Kidney (tissue), 14 donors: Measurements from ENCODE around the gene INPP5A. TPM values are rescaled to one million over a fixed set of nuclear protein-coding genes. Genes with fewer than 3 reads are reported as not detected.

Experiments
- DNase-seq, 5 donors: peaks; one replicate each; pipeline ENCODE4 v3.0.0-alpha.2; 2013 to 2020
- FAIRE-seq: peaks from 2 replicates; lab custom pipeline; 2012; peaks lifted over from hg19 to GRCh38; lab: Jason Lieb, UNC
- H3K27ac ChIP-seq, 2 donors: one replicate each; pipeline ENCODE4 v1.7.0; 2013; ENCODE audit warnings: low read depth in 2 of 2, low read length in 2 of 2, inconsistent platforms in 1 of 2
- H3K27me3 ChIP-seq: one replicate; pipeline ENCODE4 v1.7.1; 2013; ENCODE audit warnings: low read length, inconsistent platforms; ENCODE audit not compliant: control insufficient read depth, insufficient read depth
- H3K36me3 ChIP-seq, 3 donors: one replicate each; pipeline versions ENCODE4 v1.7.0 to v1.7.1; 2013; ENCODE audit warnings: low read length in 3 of 3, control low read depth in 1 of 3, inconsistent platforms in 1 of 3; ENCODE audit not compliant: insufficient read depth in 3 of 3, control insufficient read depth in 2 of 3
- H3K4me1 ChIP-seq, 3 donors: one replicate each; pipeline versions ENCODE4 v1.7.0 to v1.7.1; 2013; ENCODE audit warnings: low read length in 3 of 3, inconsistent platforms in 1 of 3, low read depth in 1 of 3; ENCODE audit not compliant: control insufficient read depth in 2 of 3, insufficient read depth in 2 of 3
- H3K4me3 ChIP-seq, 3 donors: one replicate each; pipeline versions ENCODE4 v1.7.0 to v1.8.1; 2013; ENCODE audit warnings: low read length in 3 of 3, control low read depth in 1 of 3, inconsistent platforms in 1 of 3
- H3K9ac ChIP-seq, 3 donors: one replicate each; pipeline versions ENCODE4 v1.7.0 to v1.7.1; 2013; ENCODE audit warnings: low read length in 3 of 3, control low read depth in 1 of 3, inconsistent platforms in 1 of 3
- H3K9me3 ChIP-seq, 3 donors: one replicate each; pipeline versions ENCODE4 v1.7.0 to v1.7.1; 2013; ENCODE audit warnings: low read length in 3 of 3, control low read depth in 1 of 3, inconsistent platforms in 1 of 3; ENCODE audit not compliant: control insufficient read depth in 2 of 3, insufficient read depth in 1 of 3
- CTCF ChIP-seq: IDR thresholded peaks from 3 replicates; pipeline ENCODE4 v1.5.1; 2012; ENCODE audit warnings: mild to moderate bottlenecking, moderate library complexity, borderline replicate concordance; ENCODE audit not compliant: insufficient read depth; ENCODE audit errors: extremely low read depth
- intact Hi-C: fragments of 100-400 bp; cut with DNase I; formaldehyde crosslinking; loops from one replicate; pipeline ENCODE4 v1.11.1; 2022
- polyA plus RNA-seq: library from polyadenylated mRNA; stranded (reverse); fragments of 350-450 nt; fragmentation: Illumina TruSeq; extraction: RNeasy Lipid Tissue Mini Kit (QIAGEN cat#74804); gene quantifications from one replicate; pipeline ENCODE4 v1.2.3, GENCODE V29; 2014; ENCODE audit warnings: low read depth, low replicate concordance; ENCODE audit not compliant: insufficient read depth
- total RNA-seq: library from RNA; stranded (reverse); fragmentation: NEBNext Ultra II Directional; extraction: Animal tissue kit (Norgen Biotek cat#: 25700); gene quantifications from one replicate; pipeline ENCODE4 v1.2.1, GENCODE V29; 2021
- donor health status: control.
- donor health status: control.
- donor health status: control.
- donor health status: control.
- donor health status: control.
- donor health status: DM: yes; HTN: yes; CAD: no.
- donor health status: Normal renal cell carcinoma (clear cell type).

INPP5A gene
- total and polyA plus RNA-seq, 2 donors from 2014 or later = 20.8 to 40.3 TPM

- H3K9me3 ChIP-seq = no peaks in the 10 kb centered on the region
- no peak overlapping the region for H3K4me3 ChIP-seq
- intact Hi-C loops = no loop called here
- H3K4me1 ChIP-seq = peaks cover 0 to 5% (median 0%) of the 10 kb centered on the region in 3 donors
- H3K27ac ChIP-seq = no peak overlapping the region
- DNase-seq (peak in 1 of 5 donors; percentile 49), FAIRE-seq (no peak)
- H3K36me3 ChIP-seq = no peaks in the 10 kb centered on the region
- no peaks in the 10 kb centered on the region for H3K27me3 ChIP-seq
- no peak overlapping the region for H3K9ac ChIP-seq
- no peak for TF ChIP-seq CTCF
Observed at GRCh38 chr10:132493756-132494290, 43.8 kb upstream of the INPP5A start.

- peaks cover 0 to 5% (median 0%) of the 10 kb centered on the region in 3 donors for H3K4me1 ChIP-seq
- no peak overlapping the region for H3K4me3 ChIP-seq
- intact Hi-C loops = no loop called here
- H3K27me3 ChIP-seq = no peaks in the 10 kb centered on the region
- no peak overlapping the region for H3K9ac ChIP-seq
- FAIRE-seq (no peak), DNase-seq (no peak)
- TF ChIP-seq CTCF = no peak
- no peak overlapping the region for H3K27ac ChIP-seq
- H3K9me3 ChIP-seq = no peaks in the 10 kb centered on the region
- H3K36me3 ChIP-seq = no peaks in the 10 kb centered on the region
Observed at GRCh38 chr10:132494866-132495630, 42.5 kb upstream of the INPP5A start.

GRCh38 chr10:132496360-132497062 is 41.1 kb upstream of the INPP5A start:
- H3K4me3 ChIP-seq = no peak overlapping the region
- peaks cover 0 to 5% (median 0%) of the 10 kb centered on the region in 3 donors for H3K4me1 ChIP-seq
- intact Hi-C loops = no loop called here
- DNase-seq (peak in 2 of 5 donors; percentile 30 to 31), FAIRE-seq (no peak)
- TF ChIP-seq CTCF = no peak
- no peak overlapping the region for H3K9ac ChIP-seq
- no peaks in the 10 kb centered on the region for H3K9me3 ChIP-seq
- H3K36me3 ChIP-seq = no peaks in the 10 kb centered on the region
- H3K27ac ChIP-seq = no peak overlapping the region
- H3K27me3 ChIP-seq = no peaks in the 10 kb centered on the region
